ENCODE data around the gene CCND3.
A peak's percentile ranks its signal among the peaks of the same experiment; 100 is the strongest.

CCND3 gene

GRCh38 chr6:41941280-41942066 is at the start of gene CCND3:
Gene CCND3 (minus strand): TSS chr6:41941808. CDS start chr6:41941649, 159 bp downstream.
- DNase-seq, result peak; percentile 48

- DNase-seq, result no peak
Measured at GRCh38 chr6:41986339-41986738, 44.7 kb upstream of the CCND3 start.

DNA sequence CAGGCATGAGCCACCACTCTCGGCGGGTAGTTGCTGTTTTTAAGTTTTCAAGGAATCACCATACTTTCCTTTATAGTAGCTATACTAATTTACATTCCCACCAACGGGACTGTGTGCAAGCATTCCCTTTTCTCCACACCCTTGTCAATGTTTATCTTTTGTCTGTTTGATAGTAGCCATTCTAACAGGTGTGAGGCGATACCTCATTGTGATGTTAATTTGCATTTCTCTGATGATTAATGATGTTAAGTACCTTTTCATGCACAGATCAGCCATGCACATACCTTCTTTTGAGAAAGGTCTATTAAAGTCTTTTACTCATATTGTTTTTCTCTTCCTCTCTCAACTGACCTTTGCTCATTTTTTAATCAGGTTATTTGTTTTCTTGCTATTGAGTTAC is 43.0 kb upstream of the CCND3 start:
- DNase-seq, result no peak

- DNase-seq, result no peak
Measured at GRCh38 chr6:41976794-41977484, 35.3 kb upstream of the CCND3 start.

DNA sequence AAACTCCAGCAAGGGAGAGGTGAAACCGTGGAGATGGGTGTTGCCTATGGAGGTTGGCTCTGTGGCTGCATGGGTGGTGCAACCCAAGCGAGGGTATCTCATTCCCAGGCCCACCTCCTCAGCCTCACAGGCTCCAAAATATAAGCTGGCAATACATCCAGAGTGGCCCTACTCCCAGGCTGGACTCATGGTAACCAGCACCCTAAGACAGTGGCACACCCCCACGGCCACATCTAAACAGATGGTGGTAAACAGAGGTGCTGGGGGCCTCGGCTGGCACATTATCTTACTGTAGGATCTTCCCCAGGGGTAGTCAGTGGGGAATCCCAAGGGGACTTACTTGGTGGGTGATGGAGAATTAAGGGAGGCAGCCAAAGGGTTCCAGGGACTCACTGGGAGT is 33.7 kb upstream of the CCND3 start:
- DNase-seq, result no peak

GRCh38 chr6:41974281-41974825 is 32.7 kb upstream of the CCND3 start:
- no peak for DNase-seq

GRCh38 chr6:41972826-41973225 is 31.2 kb upstream of the CCND3 start:
- no peak for DNase-seq

DNA sequence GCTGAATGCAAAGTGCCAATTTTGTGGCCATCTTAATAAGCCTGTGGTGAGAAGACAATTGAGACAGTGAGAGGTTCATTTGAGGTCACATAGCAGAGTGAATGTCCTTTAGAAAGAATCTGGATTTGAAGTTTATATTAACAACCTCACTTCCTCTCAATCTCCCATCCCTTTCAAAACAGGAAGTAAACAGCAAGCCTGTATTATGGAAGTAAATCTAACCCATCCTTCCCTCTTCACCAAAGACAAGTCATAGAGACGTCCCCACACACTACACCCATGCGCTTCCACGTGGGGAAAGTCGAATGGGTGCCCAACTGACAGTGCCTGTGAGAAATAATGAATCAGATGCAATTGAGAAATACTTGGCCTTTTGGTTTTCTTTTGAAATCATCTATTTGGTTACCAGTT is 28.8 kb upstream of the CCND3 start:
- no peak for DNase-seq

GRCh38 chr6:41967312-41968287 is 26.0 kb upstream of the CCND3 start:
- no peak for DNase-seq

- no peak for DNase-seq
Measured at GRCh38 chr6:41966961-41967311, 25.3 kb upstream of the CCND3 start.

DNA sequence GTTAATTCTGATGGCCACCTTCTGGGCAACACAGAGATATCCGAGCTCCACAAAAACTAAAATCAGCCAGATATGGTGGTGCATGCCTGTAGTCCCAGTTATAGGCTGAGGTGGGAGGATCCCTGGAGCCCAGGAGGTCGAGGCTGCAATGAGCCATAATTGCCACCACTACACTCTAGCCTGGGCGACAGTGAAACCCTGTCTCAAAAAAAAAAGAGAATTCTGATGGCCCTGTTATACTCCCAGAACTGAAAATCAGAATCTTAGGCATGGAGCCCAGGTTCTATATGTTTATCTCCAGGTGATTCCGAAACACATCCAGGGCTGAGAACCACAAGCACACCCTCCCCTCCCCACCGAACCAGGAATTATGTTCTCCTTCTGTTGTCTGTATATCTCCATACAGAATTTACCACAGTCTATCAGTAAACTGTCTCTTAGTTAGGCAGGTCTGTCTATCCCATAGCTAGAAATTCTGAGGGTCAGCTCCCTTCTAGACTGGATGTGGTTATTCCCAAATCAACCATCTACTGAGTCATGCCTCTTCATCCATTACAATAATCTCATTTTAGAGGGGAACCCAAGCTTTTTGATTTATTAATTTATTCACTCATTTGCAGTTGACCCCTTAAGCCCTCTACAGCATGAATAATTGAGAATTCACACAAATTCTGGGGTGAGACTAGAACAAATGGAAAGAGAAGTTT is 24.8 kb upstream of the CCND3 start:
- DNase-seq, result no peak

DNA sequence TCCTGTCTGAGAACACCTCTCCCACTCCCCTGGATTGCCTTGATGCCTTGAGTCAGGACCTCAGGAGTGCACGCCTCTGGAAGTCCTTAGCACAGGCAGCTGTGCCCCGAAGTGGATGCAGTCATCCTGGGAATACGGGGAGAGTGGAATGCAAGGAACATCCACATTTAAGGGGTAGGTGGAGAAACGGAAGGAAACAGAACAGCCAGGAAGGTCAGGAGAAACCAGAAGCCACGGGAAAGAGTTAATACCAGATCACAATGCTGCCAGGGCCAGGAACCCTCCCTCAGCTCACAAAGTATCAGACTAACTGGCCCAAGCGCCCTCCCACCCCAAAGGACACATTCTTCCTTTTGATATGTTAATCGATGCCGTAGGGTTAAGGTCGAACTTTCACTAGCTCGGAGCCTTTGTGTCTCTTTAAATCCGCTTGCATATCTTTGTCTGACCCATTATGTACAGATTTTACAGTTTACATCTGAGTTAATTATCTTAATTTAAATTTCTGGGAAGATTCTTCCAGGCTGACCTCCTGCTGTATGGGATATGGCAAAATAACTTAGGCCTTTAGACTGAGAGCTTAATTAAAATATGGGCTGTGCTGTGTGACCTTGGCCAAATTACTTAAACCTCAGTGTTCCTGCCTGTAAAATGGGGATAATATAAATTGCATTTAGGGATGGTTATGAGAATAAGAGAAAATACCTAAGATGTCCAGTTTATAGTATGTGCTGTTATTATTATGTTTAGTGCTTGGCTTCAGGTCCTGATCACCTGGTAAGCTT is 24.0 kb upstream of the CCND3 start:
- no peak for DNase-seq

GRCh38 chr6:41964201-41964887 is 22.7 kb upstream of the CCND3 start:
- no peak for DNase-seq

DNA sequence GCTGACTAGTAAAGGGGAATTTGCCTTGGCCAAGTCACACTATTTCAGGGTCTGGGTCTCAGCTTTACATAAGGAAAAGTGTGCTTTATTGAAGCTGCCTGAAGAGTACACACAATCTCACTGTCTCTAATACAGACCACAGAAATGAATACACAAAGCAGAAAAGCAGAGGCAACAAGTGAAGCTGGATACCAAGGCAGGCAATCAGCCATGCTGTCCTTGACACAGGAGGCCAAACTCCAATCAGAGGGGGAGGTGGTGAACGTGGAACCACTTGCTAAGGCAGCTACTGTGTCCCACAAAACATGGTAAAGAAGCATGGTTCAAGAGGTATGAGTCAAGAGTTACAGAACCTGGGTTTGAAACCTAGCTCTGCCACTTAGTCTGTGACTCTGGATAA is 21.8 kb upstream of the CCND3 start:
- DNase-seq, result no peak

GRCh38 chr6:41960028-41960427 is 18.4 kb upstream of the CCND3 start:
- no peak for DNase-seq

GRCh38 chr6:41958022-41958856 is 16.6 kb upstream of the CCND3 start:
- no peak for DNase-seq

DNA sequence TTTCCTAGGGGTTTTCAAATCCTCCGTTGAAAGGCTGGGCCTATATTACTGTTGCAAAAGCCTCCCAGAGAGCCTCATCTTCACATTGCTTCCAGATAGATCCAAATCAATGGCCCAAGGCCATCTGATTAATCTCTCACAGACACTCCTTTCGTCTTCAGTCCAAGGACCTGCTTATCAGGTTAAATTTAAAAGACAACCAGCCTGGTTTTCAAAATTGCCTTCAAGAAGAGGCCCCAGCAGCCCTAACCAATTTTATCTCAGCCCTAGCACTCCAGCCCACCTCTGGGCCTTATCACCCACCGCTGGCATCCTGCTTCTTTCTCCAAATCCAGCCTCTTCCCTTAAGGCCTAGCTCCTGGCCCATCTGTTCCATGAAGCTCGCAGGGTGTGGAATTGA is 15.5 kb upstream of the CCND3 start:
- DNase-seq, result no peak

DNA sequence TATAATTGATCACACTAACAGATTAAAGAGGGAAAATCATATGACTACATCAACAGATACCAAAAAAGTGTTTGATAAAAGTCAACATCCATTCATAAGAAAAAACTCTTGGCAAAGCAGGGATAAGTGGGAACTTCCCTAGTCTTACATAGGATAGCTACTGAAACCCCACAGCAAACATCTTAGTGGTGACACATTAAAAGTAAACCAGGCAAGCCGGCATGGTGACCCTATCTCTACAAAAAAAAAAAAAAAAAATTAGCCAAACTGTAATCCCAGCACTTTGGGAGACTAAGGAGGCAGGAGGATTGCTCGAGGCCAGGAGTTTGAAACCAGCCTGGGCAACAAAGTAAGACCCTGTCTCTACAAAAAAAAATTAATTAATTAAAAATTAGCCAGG is 13.8 kb upstream of the CCND3 start:
- no peak for DNase-seq

GRCh38 chr6:41954668-41955067 is 13.1 kb upstream of the CCND3 start:
- DNase-seq, result no peak
